WTC11 (cell line): ENCODE results near the gene RUVBL1.

Source experiments
- ATF2 ChIP-seq: sonication (generic); formaldehyde crosslinking; IDR thresholded peaks from 2 replicates; pipeline ENCODE4 v1.8.1; 2022; ENCODE audit warnings: low read depth, missing genetic modification reagents, borderline replicate concordance
- CTCF ChIP-seq: fragments of 200-600 bp; IDR thresholded peaks from 2 replicates; pipeline ENCODE4 v1.8.0; 2022; ENCODE audit warnings: antibody characterized with exemption

DNA sequence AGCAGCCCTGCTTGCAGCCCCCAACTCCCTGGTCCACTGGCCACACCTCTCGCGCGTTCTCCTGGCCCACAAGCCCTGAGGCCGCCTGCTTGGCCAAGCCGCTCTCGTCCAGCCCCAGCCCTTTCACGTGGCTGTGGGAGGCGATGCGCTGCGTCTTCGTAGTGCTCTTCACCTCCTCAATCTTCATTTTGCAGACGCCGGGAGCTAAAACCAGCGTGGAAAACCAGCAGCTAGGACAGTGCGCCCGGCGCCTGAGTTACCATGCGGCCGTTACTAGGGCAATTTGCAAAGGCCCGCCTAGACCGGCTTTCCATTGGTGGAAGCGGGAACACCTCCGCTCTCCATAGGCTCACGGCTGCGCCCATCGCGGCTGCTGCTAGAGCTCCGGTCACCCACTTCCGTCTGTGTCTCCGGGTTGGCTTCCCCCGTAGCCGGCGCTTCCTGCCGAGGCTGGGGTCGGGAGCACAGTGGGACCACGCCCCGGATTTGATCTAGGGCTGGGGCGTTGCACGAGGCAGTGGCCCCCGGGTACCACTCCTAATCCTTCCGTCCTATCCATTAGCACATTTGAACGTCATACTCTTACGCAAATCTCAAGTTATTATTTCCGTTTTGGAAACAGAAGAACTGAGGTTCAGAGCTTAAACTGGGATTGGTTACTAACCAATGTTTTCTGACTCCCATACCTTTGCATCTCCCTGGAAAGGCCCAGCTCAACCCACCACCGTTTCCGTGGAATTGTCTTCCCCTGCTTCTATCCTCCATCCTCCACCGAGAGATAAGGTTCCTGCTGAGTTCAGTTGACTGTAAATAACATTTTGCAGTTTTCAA lies at the start of gene RUVBL1:
- TF ChIP-seq CTCF = no peak
- TF ChIP-seq ATF2 (CRISPR knock-in tag) = no peak
